ENCODE results near the gene SLC26A4. TPM values are rescaled to one million over a fixed set of nuclear protein-coding genes. Genes with fewer than 3 reads are reported as not detected.

SLC26A4 gene
- total and polyA plus RNA-seq, 9 of the 15 experiments (the other 6 are each of a cell fraction or from before 2014, with no cell fraction given): 0.09 to 1.2 (median 0.33) TPM

DNA sequence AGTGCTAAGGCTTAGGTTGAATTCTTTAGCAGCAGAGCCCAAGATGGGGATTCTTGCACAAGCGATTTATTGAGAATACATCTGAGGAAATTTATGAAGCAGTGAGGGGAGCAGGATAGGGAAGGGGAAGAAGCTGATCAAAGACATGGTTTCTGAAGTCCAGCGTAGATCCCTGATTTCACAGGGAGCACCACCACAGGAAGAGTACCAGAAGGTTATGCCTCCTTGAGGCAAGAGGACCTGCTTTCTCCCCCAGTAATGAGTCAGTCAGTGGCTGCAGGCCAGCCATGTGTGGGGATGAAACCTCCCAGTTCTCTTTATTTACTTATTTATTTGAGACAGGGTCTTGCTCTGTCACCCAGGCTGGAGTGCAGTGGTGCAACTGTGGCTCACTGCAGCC lies 48.3 kb downstream of the SLC26A4 start:
- H3K9me1 ChIP-seq (ENCODE audit: control insufficient read depth, insufficient read depth, low read length): no peaks in the 10 kb centered on the region
- TF ChIP-seq ZFP1 (CRISPR knock-in tag; IDR thresholded peaks at IDR 0.05): no peak
- TF ChIP-seq ZNF263 (CRISPR knock-in tag; IDR thresholded peaks at IDR 0.05; ENCODE audit: borderline replicate concordance): peak; percentile 70
- no peak overlapping the region for H3K4me3 ChIP-seq
- no peak overlapping the region for H3K9ac ChIP-seq (ENCODE audit: insufficient read depth in 1 of 2, low read depth in 2 of 2, low read length in 2 of 2)
- no peaks in the 10 kb centered on the region for H3K9me3 ChIP-seq (replicated peaks; ENCODE audit: control insufficient read depth, insufficient read depth, low read depth, low read length)
- in situ Hi-C loops (cut with MboI): no loop called here
- H3K4me1 ChIP-seq (replicated peaks in 1 of 2; ENCODE audit: control insufficient read depth in 2 of 2, insufficient read depth in 2 of 2, low read length in 2 of 2): no peaks in the 10 kb centered on the region
- DNase-seq (ENCODE audit: extremely low read depth in 1 of 4, low spot score in 3 of 4) (no peak), ATAC-seq (no peak; the same call in 2 of the 3 replicates), FAIRE-seq (peak; percentile 11)
- no peak overlapping the region for H3K4me2 ChIP-seq (ENCODE audit: insufficient read depth, low read length)
- intact Hi-C loops (cut with micrococcal nuclease): no loop called here
- CTCF ChIA-PET (ENCODE audit: low intra/inter-chr PET ratio): no interaction called here
- H3K27me3 ChIP-seq (ENCODE audit: control insufficient read depth in 2 of 2, insufficient read depth in 2 of 2, low read length in 2 of 2): no peaks in the 10 kb centered on the region; a peak in 2 of 5 replicates
- H3K36me3 ChIP-seq (ENCODE audit: control insufficient read depth, insufficient read depth, low read length): no peaks in the 10 kb centered on the region
- no peaks in the 10 kb centered on the region for H4K20me1 ChIP-seq (replicated peaks; ENCODE audit: control insufficient read depth, insufficient read depth, low read length)
- H3K79me2 ChIP-seq (ENCODE audit: control insufficient read depth, insufficient read depth, low read length): no peaks in the 10 kb centered on the region
- POLR2A ChIA-PET: interaction anchor here (0.6 kb wide), 3 partner anchors 24 to 128 kb away, joined by 3 to 4 read pairs (median 3); no protein-coding TSS in a partner anchor
- H3K27ac ChIP-seq (ENCODE audit: extremely low read depth, low read depth, low read length): no peak overlapping the region
- no peak overlapping the region for H2AFZ ChIP-seq (ENCODE audit: low read depth, low read length)
- 7% methylated on average over 2 of the region's 2 CpGs for WGBS (ENCODE audit: insufficient coverage, low coverage, missing lambda C conversion rate)
- BruUV-seq (replicated peaks): no TSS peak

DNA sequence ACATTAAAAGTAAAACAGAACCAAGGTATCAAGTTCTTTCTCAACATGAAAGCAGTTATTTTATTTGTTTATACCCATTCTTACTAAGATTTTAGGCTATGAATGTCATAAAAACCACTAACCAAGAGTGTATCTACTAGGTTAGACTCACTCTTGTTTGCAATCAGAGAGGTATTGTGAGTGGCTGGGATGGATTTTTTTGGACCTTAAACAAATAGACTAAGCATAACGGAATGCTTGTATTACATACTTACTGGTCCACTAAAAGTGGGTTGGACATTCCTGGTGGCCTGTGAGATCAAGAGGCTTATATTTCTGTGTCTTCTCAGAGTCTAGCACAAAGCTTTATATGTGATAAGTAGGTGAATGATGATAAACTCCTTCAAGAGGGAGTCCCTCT lies 50.7 kb downstream of the SLC26A4 start:
- no peak overlapping the region for H3K9ac ChIP-seq (ENCODE audit: insufficient read depth in 1 of 2, low read depth in 2 of 2, low read length in 2 of 2)

More for the DNA sequence above, 50.7 kb downstream of the SLC26A4 start:
- in situ Hi-C loops (cut with MboI) (no loop called here), intact Hi-C loops (cut with micrococcal nuclease) (no loop called here)
- FAIRE-seq: no peak
- H3K4me3 ChIP-seq: no peak overlapping the region
- H4K20me1 ChIP-seq (replicated peaks; ENCODE audit: control insufficient read depth, insufficient read depth, low read length): no peaks in the 10 kb centered on the region
- WGBS (ENCODE audit: insufficient coverage, low coverage, missing lambda C conversion rate): 0% methylated on average over 1 of the region's 1 CpG
- BruUV-seq (replicated peaks): no TSS peak
- H3K27ac ChIP-seq (ENCODE audit: extremely low read depth, low read depth, low read length): no peak overlapping the region
- H3K36me3 ChIP-seq (ENCODE audit: control insufficient read depth, insufficient read depth, low read length): no peaks in the 10 kb centered on the region
- no peaks in the 10 kb centered on the region for H3K79me2 ChIP-seq (ENCODE audit: control insufficient read depth, insufficient read depth, low read length)
- TF ChIP-seq ZNF717 (CRISPR knock-in tag; IDR thresholded peaks at IDR 0.05) (no peak), WHSC1 (IDR thresholded peaks at IDR 0.05; ENCODE audit: low read length) (no peak), CSDE1 (IDR thresholded peaks at IDR 0.05) (no peak), FOXK2 (conservative IDR thresholded peaks at IDR 0.05 in 1 of 2, IDR thresholded peaks at IDR 0.05 in 1 of 2; ENCODE audit: low read depth in 2 of 2) (no peak), CCAR2 (IDR thresholded peaks at IDR 0.05; ENCODE audit: low read depth, low read length) (no peak), PPARD (CRISPR knock-in tag; IDR thresholded peaks at IDR 0.05) (no peak), MEF2D (tag; conservative IDR thresholded peaks at IDR 0.05; ENCODE audit: low read depth) (no peak), KLF13 (tag; IDR thresholded peaks at IDR 0.05; ENCODE audit: borderline replicate concordance, low read depth) (no peak), SMAD3 (CRISPR knock-in tag; conservative IDR thresholded peaks at IDR 0.05) (no peak)
- TF ChIP-seq, protein P1, sequence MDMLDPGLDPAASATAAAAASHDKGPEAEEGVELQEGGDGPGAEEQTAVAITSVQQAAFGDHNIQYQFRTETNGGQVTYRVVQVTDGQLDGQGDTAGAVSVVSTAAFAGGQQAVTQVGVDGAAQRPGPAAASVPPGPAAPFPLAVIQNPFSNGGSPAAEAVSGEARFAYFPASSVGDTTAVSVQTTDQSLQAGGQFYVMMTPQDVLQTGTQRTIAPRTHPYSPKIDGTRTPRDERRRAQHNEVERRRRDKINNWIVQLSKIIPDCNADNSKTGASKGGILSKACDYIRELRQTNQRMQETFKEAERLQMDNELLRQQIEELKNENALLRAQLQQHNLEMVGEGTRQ (CRISPR knock-in tag; IDR thresholded peaks at IDR 0.05): no peak
- ChIA-PET CTCF (ENCODE audit: low intra/inter-chr PET ratio) (no interaction called here), POLR2A (interaction anchor here (1.1 to 1.3 kb wide), 2 partner anchors 9 to 20 kb away, joined by 3 read pairs; no protein-coding TSS in a partner anchor)
- DNase-seq (ENCODE audit: extremely low read depth in 1 of 4, low spot score in 3 of 4): no peak
- H3K9me1 ChIP-seq (ENCODE audit: control insufficient read depth, insufficient read depth, low read length): no peaks in the 10 kb centered on the region
- H2AFZ ChIP-seq (ENCODE audit: low read depth, low read length): no peak overlapping the region
- H3K4me2 ChIP-seq (ENCODE audit: insufficient read depth, low read length): no peak overlapping the region
- no peaks in the 10 kb centered on the region; a peak in 1 of 5 replicates for H3K27me3 ChIP-seq (ENCODE audit: control insufficient read depth in 2 of 2, insufficient read depth in 2 of 2, low read length in 2 of 2)
- H3K9me3 ChIP-seq (replicated peaks; ENCODE audit: control insufficient read depth, insufficient read depth, low read depth, low read length): no peaks in the 10 kb centered on the region
- H3K4me1 ChIP-seq (replicated peaks in 1 of 2; ENCODE audit: control insufficient read depth in 2 of 2, insufficient read depth in 2 of 2, low read length in 2 of 2): no peaks in the 10 kb centered on the region
- no peak for ATAC-seq
